Natural killer cell treated with Interleukin-12 subunit alpha and Interleukin-12 subunit beta and Interleukin-15 and Interleukin-18, amount 100 ng/mL, for 72 hours (primary cell): ENCODE measurements around the gene MAGI1. TPM values are rescaled to one million over a fixed set of nuclear protein-coding genes. Genes with fewer than 3 reads are reported as not detected.
"Not testable (repeated sequence)": the region's sequence is repeated elsewhere in the genome, so short reads cannot be mapped to it uniquely, and the experiment has no call there.

Source experiments
- ATAC-seq, 2 donors: fragments of 150-1000 bp; cut with Tn5 transposase in 1 of 2; sonication (Bioruptor Pico), chemical (Tn5 transposase) in 1 of 2; 2 replicates each; pipeline ENCODE4 v1.10.0; 2021
- DNase-seq: peaks from one replicate; pipeline ENCODE4 v3.0.0; 2022; ENCODE audit warnings: low spot score
- H3K27ac Mint-ChIP-seq, 2 donors: 1 replicate in 1 of 2; 2 replicates in 1 of 2; pipeline ENCODE4 v1.8.0; 2022; ENCODE audit warnings: mixed read lengths in 2 of 2, mild to moderate bottlenecking in 1 of 2, moderate library complexity in 1 of 2
- H3K27me3 Mint-ChIP-seq, 2 donors: 1 replicate in 1 of 2; 2 replicates in 1 of 2; pipeline ENCODE4 v1.8.0; 2022; ENCODE audit warnings: mixed read lengths in 2 of 2
- H3K36me3 Mint-ChIP-seq: one replicate; pipeline ENCODE4 v1.8.0; 2022; ENCODE audit warnings: mixed read lengths
- H3K4me1 Mint-ChIP-seq, 2 donors: 1 replicate in 1 of 2; 2 replicates in 1 of 2; pipeline ENCODE4 v1.8.0; 2022; ENCODE audit warnings: low read depth in 2 of 2, mixed read lengths in 2 of 2, mild to moderate bottlenecking in 1 of 2
- H3K4me3 Mint-ChIP-seq: one replicate; pipeline ENCODE4 v1.8.0; 2022; ENCODE audit warnings: mixed read lengths
- H3K9me3 Mint-ChIP-seq: 2 replicates; pipeline ENCODE4 v1.8.0; 2022; ENCODE audit warnings: mixed read lengths
- total RNA-seq, 2 donors: library from RNA; stranded (reverse); gene quantifications; one replicate each; pipeline ENCODE4 v1.2.3, GENCODE V29; 2022

Gene MAGI1
- total RNA-seq, 2 donors from 2014 or later, result not detected

DNA sequence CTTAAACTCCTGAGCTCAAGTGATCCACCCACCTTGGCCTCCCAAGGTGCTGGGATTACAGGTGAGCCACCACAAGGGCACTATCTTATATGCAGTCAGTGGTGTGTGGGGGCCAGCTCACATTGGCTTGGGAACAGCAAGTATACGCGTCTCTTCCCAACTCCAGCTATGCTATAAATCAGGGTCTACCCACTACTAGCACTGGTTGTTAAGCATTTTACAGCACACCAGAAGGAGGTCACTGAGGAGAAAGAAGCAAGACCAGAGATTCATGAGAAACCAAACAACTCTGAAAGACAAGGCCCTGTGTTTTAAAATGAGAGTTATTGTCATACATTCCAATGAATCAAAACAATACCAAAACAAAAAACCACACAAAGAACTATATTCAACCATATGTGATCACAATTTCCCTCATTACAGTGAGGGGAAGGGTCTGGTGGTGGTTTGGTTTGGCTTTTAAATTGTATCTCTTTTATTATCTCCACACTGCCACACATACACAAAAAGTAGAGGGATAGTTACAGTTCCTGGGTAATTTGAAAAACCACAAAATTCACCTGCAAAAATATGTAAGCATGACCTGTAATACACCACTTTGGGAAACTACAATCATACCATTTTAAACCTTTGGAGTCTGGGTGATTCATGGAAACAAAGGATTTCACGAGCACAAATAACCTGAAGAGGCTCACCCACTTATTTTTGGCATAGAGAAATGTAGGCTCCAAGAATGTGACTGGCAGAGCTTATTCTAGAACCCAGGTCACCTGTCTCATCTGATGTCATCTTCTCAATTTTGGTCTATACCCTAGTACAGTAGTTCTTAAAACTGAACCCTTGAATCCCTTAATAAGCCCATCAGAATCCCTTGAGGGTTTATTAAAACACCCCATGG, 5.2 kb downstream of the MAGI1 start:
- DNase-seq (no peak), ATAC-seq (no peak)
- H3K4me3 Mint-ChIP-seq, result no peak overlapping the region
- H3K27ac Mint-ChIP-seq, result no peak overlapping the region
- H3K4me1 Mint-ChIP-seq, result peaks cover 4% of the 10 kb centered on the region in 2 donors
- H3K36me3 Mint-ChIP-seq, result no peaks in the 10 kb centered on the region
- peaks cover 32 to 34% of the 10 kb centered on the region in 2 donors for H3K27me3 Mint-ChIP-seq
- H3K9me3 Mint-ChIP-seq, result no peaks in the 10 kb centered on the region

DNA sequence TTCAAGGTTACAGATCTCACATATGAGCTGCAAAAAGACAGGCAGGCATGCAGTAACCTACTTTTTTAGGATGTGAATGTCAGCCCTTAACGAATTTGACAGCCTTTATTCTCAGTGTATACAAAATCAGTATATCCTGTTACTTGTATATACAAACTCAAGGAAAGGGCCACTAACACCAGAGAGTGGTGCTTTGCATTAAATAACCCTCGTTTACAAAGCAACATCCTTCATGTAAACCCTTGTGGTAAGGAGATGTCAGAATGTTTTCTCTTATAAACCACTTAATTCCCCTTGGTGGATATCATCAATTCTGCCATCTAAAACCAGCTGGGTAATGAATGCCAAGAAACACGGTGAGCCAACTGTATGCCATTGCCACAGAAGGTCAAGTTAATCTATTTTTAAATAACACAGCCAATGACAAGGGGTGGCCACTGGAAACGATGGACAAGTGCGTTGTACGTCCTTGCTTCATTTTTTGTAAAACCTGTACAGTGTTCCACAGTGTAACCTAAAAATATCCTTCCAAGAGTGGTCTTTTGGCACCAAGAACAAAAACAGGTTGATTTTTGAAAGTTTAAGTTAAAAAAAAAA, 7.5 kb downstream of the MAGI1 start:
- no peaks in the 10 kb centered on the region for H3K9me3 Mint-ChIP-seq
- no peak overlapping the region for H3K4me3 Mint-ChIP-seq
- H3K27ac Mint-ChIP-seq, result no peak overlapping the region
- DNase-seq, result no peak
- no peaks in the 10 kb centered on the region for H3K36me3 Mint-ChIP-seq
- no peak for ATAC-seq
- H3K27me3 Mint-ChIP-seq, result peaks cover 16 to 24% of the 10 kb centered on the region in 2 donors
- no peaks in the 10 kb centered on the region for H3K4me1 Mint-ChIP-seq

DNA sequence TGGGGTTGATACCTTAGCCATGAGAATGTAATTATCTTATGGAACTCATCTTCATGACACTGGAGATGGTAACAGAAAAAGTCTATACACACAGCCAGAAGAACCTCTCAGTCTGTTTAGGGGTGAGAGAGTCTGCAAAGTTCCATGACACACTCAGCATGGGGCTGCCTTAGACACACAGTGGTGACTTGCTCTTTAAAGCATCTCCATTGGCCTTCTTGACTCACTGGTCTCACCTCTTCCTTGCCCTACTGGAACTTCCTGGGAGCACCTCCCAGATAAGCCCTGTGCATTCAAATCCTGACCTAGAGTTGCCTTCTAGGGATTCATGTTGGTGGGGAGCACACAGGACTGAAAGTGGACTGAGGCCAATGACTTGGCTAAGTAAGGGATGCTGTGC, 9.3 kb downstream of the MAGI1 start:
- DNase-seq, result no peak
- H3K27ac Mint-ChIP-seq, result no peak overlapping the region

DNA sequence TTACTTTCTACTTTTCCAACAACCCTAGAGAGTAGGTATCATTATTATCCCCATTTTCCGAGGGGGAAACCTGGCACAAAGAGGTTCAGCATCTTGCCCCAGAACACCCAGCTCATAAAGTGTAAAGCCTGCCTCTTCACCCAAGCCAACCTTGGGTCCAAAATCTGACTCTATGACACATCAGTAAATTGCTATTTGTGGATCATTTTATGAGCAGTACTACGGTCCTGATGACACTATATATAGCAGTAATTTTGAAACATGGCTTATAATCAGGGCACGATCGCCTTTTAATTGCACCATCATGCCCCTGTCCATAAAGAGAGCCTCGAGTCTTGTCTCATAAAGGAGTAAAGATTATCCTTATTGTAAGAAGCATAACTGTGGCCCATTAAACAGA, 9.7 kb downstream of the MAGI1 start:
- H3K4me3 Mint-ChIP-seq, result no peak overlapping the region
- no peaks in the 10 kb centered on the region for H3K4me1 Mint-ChIP-seq
- H3K36me3 Mint-ChIP-seq, result no peaks in the 10 kb centered on the region
- peaks cover 0 to 7% of the 10 kb centered on the region in 2 donors for H3K27me3 Mint-ChIP-seq
- no peak overlapping the region for H3K27ac Mint-ChIP-seq
- no peak for ATAC-seq
- H3K9me3 Mint-ChIP-seq, result no peaks in the 10 kb centered on the region
- no peak for DNase-seq

More for the DNA sequence above, 9.3 kb downstream of the MAGI1 start:
- peak in 1 of 2 donors; percentile 33 for ATAC-seq
- Mint-ChIP-seq H3K4me3 (no peak overlapping the region), H3K4me1 (no peaks in the 10 kb centered on the region), H3K9me3 (no peaks in the 10 kb centered on the region), H3K27me3 (peaks cover 2 to 8% of the 10 kb centered on the region in 2 donors), H3K36me3 (no peaks in the 10 kb centered on the region)

DNA sequence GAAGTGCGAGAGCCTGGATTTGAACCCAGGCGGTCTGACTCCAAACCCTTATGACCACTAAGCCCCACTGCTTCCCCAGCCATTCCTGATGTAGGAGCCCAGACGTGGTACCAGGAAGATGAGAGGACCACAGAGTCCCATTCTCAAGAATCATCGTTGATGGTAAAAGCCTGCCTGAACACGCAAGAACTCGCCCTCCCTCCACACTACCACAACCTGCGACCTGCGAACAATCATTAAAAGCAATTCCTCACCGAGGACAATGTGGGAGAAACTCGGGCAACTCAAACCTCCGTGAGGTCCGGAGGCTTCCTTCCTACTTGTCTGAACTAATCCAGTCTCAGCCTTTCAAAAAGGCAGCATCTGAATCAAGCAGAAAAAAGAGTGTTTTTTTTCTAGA, 10.3 kb downstream of the MAGI1 start:
- Mint-ChIP-seq H3K4me3 (no peak overlapping the region), H3K27me3 (peaks cover 0 to 7% of the 10 kb centered on the region in 2 donors), H3K36me3 (no peaks in the 10 kb centered on the region), H3K4me1 (no peaks in the 10 kb centered on the region), H3K27ac (no peak overlapping the region), H3K9me3 (no peaks in the 10 kb centered on the region)
- DNase-seq (no peak), ATAC-seq (no peak)

DNA sequence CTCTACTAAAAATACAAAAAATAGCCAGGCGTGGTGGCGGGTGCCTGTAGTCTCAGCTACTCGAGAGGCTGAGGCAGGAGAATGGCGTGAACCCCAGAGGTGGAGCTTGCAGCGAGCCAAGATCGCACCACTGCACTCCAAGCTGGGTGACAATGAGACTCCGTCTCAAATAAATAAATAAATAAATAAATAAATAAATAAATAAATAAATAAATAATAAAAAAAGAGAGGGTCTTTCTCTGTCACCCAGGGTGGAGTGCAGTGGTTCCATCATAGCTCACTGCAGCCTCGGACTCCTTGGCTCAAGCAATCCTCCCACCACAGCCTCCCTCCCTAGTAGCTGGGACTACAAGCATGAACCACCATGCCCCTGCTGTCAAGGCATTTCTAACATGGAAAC, 11.6 kb downstream of the MAGI1 start:
- not testable (repeated sequence) for ATAC-seq, DNase-seq, H3K27me3 Mint-ChIP-seq, H3K4me1 Mint-ChIP-seq, H3K36me3 Mint-ChIP-seq, H3K4me3 Mint-ChIP-seq, H3K9me3 Mint-ChIP-seq, H3K27ac Mint-ChIP-seq

DNA sequence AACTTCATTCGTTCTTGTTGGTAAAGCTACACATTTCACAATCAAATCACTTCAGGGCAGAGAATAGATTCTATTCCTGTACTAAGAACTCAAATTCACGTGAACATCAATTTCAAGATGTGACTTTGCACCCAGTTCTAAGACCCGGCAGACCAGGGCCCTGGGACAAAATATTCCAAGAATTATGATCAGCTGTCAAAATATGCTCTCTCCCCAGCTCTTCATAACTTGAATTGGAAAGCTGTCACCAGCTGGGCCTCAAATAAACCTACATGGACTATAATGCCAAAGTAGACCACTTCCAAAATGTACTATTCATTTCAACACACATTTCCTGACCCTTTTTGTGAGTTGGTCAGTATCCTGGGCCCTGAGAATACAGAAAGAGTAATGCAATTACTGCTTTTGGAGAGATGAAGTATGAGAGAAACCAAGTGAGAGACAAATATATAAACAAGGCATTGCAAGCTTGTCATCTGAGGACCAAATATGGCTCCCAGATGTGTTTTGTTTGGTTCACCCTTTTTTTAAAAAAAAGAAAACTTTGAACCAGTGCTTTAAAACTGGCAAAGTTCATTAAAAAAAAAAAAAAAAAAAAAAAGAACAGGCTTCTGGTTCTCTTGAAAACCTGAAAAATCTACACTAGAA, 14.9 kb downstream of the MAGI1 start:
- H3K9me3 Mint-ChIP-seq, result no peaks in the 10 kb centered on the region
- DNase-seq (no peak), ATAC-seq (no peak)
- no peak overlapping the region for H3K27ac Mint-ChIP-seq
- no peaks in the 10 kb centered on the region for H3K36me3 Mint-ChIP-seq
- peaks cover 2 to 7% of the 10 kb centered on the region in 2 donors for H3K27me3 Mint-ChIP-seq
- no peak overlapping the region for H3K4me3 Mint-ChIP-seq
- no peaks in the 10 kb centered on the region for H3K4me1 Mint-ChIP-seq

DNA sequence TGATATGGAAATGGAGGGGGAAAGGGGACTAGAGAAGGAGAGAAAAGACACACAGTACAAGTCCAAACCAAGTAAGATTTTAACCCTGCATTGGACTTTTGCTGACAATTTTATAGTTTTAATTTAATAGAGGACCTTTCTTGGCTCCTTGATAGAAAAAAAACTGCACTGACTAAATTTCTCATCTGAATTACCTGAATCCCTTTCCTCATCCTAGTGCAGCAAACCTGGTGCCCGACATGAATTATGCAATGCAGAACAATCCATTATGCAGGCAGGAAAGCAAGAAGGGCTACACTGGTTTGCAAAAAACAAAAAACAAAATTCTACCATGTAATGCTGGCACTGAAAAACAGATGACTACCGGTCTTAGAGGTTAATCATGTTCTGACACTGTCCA, 15.5 kb downstream of the MAGI1 start:
- Mint-ChIP-seq H3K27ac (no peak overlapping the region), H3K36me3 (no peaks in the 10 kb centered on the region), H3K9me3 (no peaks in the 10 kb centered on the region), H3K27me3 (peaks cover 2 to 7% of the 10 kb centered on the region in 2 donors), H3K4me1 (no peaks in the 10 kb centered on the region), H3K4me3 (no peak overlapping the region)
- ATAC-seq (no peak), DNase-seq (no peak)

DNA sequence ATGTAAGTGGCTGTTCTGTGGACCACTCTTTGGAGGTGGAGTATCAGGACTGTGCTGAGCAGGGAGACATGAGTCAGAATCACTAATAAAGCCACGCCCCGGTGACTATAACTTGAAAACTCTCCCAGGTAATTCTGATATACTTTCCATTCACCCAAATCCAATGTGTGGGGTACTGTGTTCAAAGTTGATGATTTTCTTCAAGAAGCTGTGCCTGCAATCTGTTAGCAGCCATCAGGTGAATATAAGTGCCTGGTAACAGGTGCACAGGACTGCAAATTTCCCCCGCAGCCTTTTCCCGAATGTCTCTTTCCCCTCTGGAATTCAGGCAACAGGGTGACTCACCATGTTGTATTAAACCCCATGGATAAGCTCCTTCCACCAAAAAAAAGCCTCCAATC, 17.0 kb downstream of the MAGI1 start:
- DNase-seq, result no peak
- H3K36me3 Mint-ChIP-seq, result no peaks in the 10 kb centered on the region
- peaks cover 2 to 7% of the 10 kb centered on the region in 2 donors for H3K27me3 Mint-ChIP-seq
- no peak for ATAC-seq
- no peaks in the 10 kb centered on the region for H3K4me1 Mint-ChIP-seq
- H3K9me3 Mint-ChIP-seq, result no peaks in the 10 kb centered on the region
- H3K4me3 Mint-ChIP-seq, result no peak overlapping the region
- no peak overlapping the region for H3K27ac Mint-ChIP-seq

DNA sequence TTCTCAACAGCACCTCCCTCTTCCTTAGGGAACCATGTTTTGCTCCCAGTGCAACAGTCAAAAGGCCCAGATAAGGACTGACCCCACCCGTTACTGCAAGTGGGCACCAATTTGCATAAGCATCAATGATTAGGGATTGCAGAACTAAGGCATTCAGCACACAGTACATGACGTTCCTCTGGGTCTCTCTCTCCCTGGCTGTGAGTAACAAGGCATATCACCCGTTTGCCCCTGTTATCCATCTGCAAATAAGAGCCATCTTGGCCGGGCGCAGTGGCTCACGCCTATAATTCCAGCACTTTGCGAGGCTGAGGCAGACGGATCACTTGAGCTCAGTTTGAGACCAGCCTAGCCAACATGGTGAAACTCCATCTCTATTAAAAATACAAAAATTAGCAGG, 18.8 kb downstream of the MAGI1 start:
- H3K4me1 Mint-ChIP-seq, result no peaks in the 10 kb centered on the region
- ATAC-seq (no peak), DNase-seq (no peak)
- H3K9me3 Mint-ChIP-seq, result no peaks in the 10 kb centered on the region
- H3K4me3 Mint-ChIP-seq, result no peak overlapping the region
- H3K36me3 Mint-ChIP-seq, result no peaks in the 10 kb centered on the region
- peaks cover 0 to 2% of the 10 kb centered on the region in 2 donors for H3K27me3 Mint-ChIP-seq
- H3K27ac Mint-ChIP-seq, result no peak overlapping the region

DNA sequence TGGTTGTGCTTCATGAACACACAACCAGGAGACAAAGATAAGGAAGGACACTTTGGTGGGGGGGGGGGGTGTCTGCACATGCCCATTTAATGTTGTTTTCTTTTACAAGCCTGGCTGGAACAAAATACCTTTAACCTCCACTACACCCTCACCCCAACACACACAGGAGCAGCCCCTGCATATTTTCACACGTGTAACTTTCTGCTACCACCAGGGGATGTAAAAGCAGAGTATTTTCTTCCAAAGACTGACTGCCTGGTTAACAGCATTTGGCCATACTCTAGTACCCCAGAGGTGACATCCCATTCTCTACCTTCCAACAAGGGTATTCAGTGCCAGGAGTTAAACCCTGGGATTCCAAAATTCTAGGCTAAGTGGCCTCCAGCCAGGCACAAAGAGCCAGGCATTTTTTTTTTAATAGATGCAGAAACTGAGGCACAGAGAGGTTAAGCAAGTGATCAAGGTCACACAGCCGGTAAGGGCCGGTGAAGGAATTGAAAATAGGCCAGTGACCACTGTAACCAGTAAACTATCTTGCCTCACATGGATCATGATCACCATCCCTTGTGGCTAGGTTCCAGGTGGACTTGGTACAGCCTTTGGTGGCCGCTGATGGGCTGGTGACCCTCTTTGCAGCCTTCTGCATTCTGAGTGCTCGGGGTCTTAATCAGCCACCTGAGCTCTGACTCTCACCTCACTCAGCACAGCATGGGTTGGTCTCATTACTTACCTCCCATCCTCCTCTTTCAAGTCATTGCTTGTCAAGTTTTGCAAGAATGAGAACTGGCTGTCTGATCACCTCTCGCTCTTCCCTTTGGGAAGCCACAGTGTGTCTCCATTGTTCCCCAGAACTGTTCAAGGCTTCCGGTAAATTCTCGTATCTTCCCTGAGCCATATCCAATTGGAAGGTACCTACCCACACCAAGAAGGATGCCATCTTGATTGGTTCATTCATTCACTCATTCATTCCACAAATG, 20.4 kb downstream of the MAGI1 start:
- Mint-ChIP-seq H3K27ac (no peak overlapping the region), H3K4me1 (no peaks in the 10 kb centered on the region)
- ATAC-seq, result peak in 1 of 2 donors; percentile 50

DNA sequence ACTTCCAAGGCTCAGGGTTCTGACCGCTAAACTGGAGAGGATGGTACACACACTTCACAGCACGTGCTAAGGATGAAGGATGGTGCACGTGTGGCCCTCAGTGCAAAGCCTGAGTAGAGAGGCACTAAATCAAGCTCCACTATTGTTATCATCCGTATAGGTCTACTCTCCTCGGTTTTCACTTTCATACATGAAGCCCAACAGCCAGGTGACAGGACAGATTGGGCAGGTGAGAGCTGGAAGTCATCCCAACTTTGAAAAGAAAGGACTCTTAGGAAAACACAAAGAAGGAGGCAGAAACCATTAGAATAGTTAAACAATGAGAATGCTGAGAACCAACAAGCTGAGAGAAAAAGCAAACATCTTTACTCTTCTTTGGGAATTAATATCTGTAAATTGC, 21.1 kb downstream of the MAGI1 start:
- Mint-ChIP-seq H3K27me3 (peaks cover 0 to 2% of the 10 kb centered on the region in 2 donors), H3K27ac (no peak overlapping the region), H3K4me1 (no peaks in the 10 kb centered on the region), H3K36me3 (no peaks in the 10 kb centered on the region), H3K9me3 (no peaks in the 10 kb centered on the region), H3K4me3 (no peak overlapping the region)
- no peak for DNase-seq
- ATAC-seq, result no peak

More for the DNA sequence above, 20.4 kb downstream of the MAGI1 start:
- Mint-ChIP-seq H3K9me3 (no peaks in the 10 kb centered on the region), H3K27me3 (peaks cover 0 to 2% of the 10 kb centered on the region in 2 donors), H3K4me3 (no peak overlapping the region), H3K36me3 (no peaks in the 10 kb centered on the region)
- no peak for DNase-seq

DNA sequence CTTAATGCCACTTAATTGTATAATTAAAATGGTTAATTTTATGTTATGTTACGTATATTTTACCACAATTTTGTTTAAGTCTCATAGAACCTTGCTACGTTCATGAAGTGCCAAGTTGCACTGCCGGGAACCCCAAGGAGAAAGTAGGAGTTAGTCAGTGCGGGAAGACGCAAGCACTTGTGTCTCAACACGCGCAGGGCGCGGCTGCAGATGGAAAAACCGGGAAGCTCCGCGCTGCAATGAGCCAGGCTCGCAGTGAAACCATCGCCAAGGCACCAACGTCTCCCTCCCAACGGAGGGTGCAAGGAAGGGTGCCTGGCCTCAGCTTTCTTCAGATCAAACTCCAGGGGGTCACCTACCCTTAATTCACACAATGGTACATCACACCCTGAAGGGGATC, 21.6 kb downstream of the MAGI1 start:
- H3K4me1 Mint-ChIP-seq, result no peaks in the 10 kb centered on the region
- H3K27me3 Mint-ChIP-seq, result peaks cover 0 to 2% of the 10 kb centered on the region in 2 donors
- DNase-seq (no peak), ATAC-seq (no peak)
- no peak overlapping the region for H3K4me3 Mint-ChIP-seq
- H3K9me3 Mint-ChIP-seq, result no peaks in the 10 kb centered on the region
- H3K36me3 Mint-ChIP-seq, result no peaks in the 10 kb centered on the region
- no peak overlapping the region for H3K27ac Mint-ChIP-seq
